ENCODE measurements around the gene SENP8. TPM values are rescaled to one million over a fixed set of nuclear protein-coding genes. Genes with fewer than 3 reads are reported as not detected.
A peak's percentile ranks its signal among the peaks of the same experiment; 100 is the strongest.

Gene SENP8
- total RNA-seq, 1 experiment from 2014 or later, result 6.8 TPM

DNA sequence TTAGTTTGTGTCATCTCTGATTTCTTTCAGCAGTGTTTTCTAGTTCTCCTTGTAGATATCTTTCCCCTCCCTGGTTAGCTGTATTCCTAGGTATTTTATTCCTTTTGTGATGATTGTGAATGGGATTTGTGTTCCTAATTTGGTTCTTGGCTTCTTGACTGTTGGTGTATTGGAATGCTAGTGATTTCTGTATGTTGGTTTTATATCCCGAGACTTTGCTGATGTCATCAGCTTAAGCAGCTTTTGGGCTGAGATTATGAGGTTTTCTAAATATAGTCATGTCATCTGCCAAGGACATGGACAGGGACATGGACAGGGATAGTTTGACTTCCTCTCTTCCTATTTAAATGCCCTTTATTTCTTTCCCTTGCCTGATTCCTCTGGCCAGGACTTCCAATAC is 36.0 kb upstream of the SENP8 start:
- Histone ChIP-seq H3K27ac (ENCODE audit: low read length) (peak overlapping the region; percentile 98), H3K4me1 (ENCODE audit: low read length) (peaks cover 52% of the 10 kb centered on the region), H3K4me3 (ENCODE audit: low read length) (no peak overlapping the region), H3K79me2 (ENCODE audit: low read length) (peaks cover 65% of the 10 kb centered on the region), H3K9me2 (replicated peaks; ENCODE audit: insufficient read depth, low read length) (no peaks in the 10 kb centered on the region), H4K20me1 (ENCODE audit: insufficient read depth, low read depth, low read length) (no peaks in the 10 kb centered on the region), H3K4me2 (ENCODE audit: low read depth, low read length, poor library complexity, severe bottlenecking) (no peak overlapping the region), H2AFZ (ENCODE audit: low read length) (no peak overlapping the region), H3K27me3 (ENCODE audit: low read length) (no peaks in the 10 kb centered on the region), H3K9me3 (ENCODE audit: low read length) (no peaks in the 10 kb centered on the region), H3K36me3 (ENCODE audit: insufficient read depth, low read length) (no peaks in the 10 kb centered on the region), H3K9ac (ENCODE audit: low read length) (no peak overlapping the region)
- DNase-seq, result peak; percentile 40

DNA sequence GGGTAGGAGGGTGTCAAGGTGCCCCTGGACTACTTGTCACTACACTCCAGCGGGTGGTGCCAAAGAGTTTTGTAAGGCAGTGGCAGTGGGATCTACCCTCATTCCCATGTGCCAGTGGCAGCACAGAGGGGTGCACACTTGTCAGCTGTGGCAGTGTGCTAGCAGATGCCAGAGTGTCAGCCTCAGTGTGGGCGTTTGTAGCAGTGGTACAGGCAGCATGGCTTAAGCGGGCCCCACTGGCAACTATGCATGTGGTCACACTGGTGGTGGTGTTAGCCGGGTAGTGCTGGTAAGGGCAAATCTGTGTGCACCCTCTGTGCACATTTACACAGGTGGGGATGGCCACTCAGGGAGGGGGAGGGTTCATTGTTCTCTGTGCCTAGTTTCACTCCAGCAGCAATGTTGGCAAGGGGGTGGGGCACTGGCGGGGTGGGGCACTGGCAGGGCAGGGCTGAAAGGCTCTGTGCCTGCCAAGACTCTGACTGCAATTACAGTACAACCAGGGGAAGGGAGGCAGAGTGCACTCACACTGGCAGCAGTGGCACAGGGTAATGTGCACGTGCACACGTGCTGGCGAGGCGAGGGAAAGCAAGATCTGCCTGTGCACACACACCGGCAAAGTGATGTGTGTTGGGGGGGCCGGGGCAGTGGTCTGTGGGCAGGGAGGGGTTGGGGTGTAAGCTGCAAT is 32.0 kb upstream of the SENP8 start:
- no peak for DNase-seq
- Histone ChIP-seq H3K9me2 (replicated peaks; ENCODE audit: insufficient read depth, low read length) (no peaks in the 10 kb centered on the region), H3K79me2 (ENCODE audit: low read length) (peaks cover 74% of the 10 kb centered on the region), H3K27ac (ENCODE audit: low read length) (no peak overlapping the region; the same call in 1 of the 2 replicates), H4K20me1 (ENCODE audit: insufficient read depth, low read depth, low read length) (no peaks in the 10 kb centered on the region), H3K4me2 (ENCODE audit: low read depth, low read length, poor library complexity, severe bottlenecking) (no peak overlapping the region), H3K4me3 (ENCODE audit: low read length) (no peak overlapping the region), H3K9me3 (ENCODE audit: low read length) (no peaks in the 10 kb centered on the region), H3K4me1 (ENCODE audit: low read length) (peaks cover 43% of the 10 kb centered on the region), H3K9ac (ENCODE audit: low read length) (no peak overlapping the region), H3K27me3 (ENCODE audit: low read length) (no peaks in the 10 kb centered on the region), H2AFZ (ENCODE audit: low read length) (no peak overlapping the region), H3K36me3 (ENCODE audit: insufficient read depth, low read length) (no peaks in the 10 kb centered on the region; the same call in 1 of the 2 replicates)

DNA sequence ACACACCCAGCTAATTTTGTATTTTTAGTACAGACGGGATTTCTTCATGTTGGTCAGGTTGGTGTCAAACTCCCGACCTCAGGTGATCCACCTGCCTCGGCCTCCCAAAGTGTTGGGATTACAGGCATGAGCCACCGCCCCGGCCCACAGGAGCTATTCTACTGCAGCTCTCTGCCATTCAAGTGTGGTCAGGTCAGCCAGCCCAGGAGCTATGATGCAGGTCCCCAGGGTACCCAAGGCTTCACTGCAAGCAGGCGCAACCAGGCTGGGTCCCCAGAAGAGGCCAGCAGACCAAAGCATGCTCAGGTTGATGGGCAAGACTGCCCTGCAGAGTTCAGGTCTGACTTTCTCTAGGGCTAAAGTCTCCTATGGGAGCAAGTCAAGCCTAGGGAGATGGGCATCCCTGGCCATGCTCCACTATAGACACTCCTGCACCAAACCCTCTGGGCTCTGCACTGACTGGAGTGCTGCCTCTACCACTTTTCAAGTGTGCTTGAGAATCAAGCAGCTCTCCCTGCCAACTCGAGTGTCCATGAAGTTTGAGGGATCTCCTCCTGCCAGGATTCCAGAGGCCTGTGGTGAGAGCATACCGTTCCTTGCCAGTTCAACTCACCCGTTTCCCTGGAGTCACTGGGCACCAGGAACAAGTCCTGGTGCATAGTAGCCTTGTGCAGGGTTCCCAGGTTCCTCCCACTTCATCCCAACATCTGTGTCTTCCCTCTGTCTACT is 31.1 kb upstream of the SENP8 start:
- no peak for DNase-seq
- Histone ChIP-seq H3K79me2 (ENCODE audit: low read length) (peaks cover 83% of the 10 kb centered on the region), H3K4me3 (ENCODE audit: low read length) (no peak overlapping the region), H3K9me2 (replicated peaks; ENCODE audit: insufficient read depth, low read length) (no peaks in the 10 kb centered on the region), H3K4me2 (ENCODE audit: low read depth, low read length, poor library complexity, severe bottlenecking) (no peak overlapping the region), H3K9me3 (ENCODE audit: low read length) (no peaks in the 10 kb centered on the region), H4K20me1 (ENCODE audit: insufficient read depth, low read depth, low read length) (no peaks in the 10 kb centered on the region), H3K27ac (ENCODE audit: low read length) (0 out of 2 replicates have a peak overlapping the region, but pooled peaks have one; percentile 1), H2AFZ (ENCODE audit: low read length) (no peak overlapping the region), H3K36me3 (ENCODE audit: insufficient read depth, low read length) (peaks cover 2% of the 10 kb centered on the region; the same call in 1 of the 2 replicates), H3K27me3 (ENCODE audit: low read length) (no peaks in the 10 kb centered on the region), H3K9ac (ENCODE audit: low read length) (no peak overlapping the region), H3K4me1 (ENCODE audit: low read length) (peaks cover 39% of the 10 kb centered on the region)

DNA sequence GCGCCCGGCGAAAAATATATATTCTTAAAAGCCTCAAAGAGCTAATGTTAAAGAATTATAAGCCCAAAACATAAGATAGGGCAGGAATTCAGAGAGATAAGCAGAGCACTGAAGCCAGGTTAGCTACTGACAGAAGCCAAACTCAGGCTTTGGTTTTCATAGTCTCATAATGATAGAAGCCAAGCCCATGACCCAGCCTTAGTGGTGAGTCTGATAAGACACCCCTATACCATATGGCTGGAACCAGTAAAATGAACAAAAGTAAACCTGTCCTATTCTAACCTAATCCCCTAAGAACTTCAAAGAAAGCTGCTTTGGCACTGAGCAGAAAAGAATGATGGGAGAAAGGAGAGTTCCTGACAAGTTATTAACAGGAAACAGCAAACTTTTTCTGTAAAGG is 26.2 kb upstream of the SENP8 start:
- Histone ChIP-seq H3K9me2 (replicated peaks; ENCODE audit: insufficient read depth, low read length) (no peaks in the 10 kb centered on the region), H3K27ac (ENCODE audit: low read length) (peak overlapping the region; percentile 53), H3K9me3 (ENCODE audit: low read length) (no peaks in the 10 kb centered on the region), H3K9ac (ENCODE audit: low read length) (no peak overlapping the region), H2AFZ (ENCODE audit: low read length) (no peak overlapping the region), H3K36me3 (ENCODE audit: insufficient read depth, low read length) (peaks cover 11% of the 10 kb centered on the region; the same call in 1 of the 2 replicates), H3K79me2 (ENCODE audit: low read length) (peaks cover 79% of the 10 kb centered on the region), H3K4me3 (ENCODE audit: low read length) (no peak overlapping the region), H3K4me2 (ENCODE audit: low read depth, low read length, poor library complexity, severe bottlenecking) (no peak overlapping the region), H3K27me3 (ENCODE audit: low read length) (no peaks in the 10 kb centered on the region), H3K4me1 (ENCODE audit: low read length) (peaks cover 43% of the 10 kb centered on the region), H4K20me1 (ENCODE audit: insufficient read depth, low read depth, low read length) (no peaks in the 10 kb centered on the region)
- DNase-seq, result no peak

DNA sequence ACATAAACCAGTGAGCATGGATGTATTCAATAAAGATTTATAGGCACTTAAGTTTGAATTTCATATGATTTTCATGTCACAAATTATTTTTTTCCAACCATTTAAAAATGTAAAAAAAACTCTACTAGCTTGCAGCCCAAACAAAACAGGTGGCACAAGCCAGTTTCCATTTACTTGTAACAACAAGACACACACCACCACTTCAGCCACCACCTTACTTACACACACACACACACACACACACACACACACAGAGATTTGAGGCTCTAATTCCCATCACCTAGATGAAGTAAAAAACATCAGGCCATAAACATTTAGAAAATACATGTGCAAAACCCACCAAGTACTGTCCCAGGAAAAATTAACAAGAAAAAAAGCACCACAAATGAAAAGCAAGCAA is 25.5 kb upstream of the SENP8 start:
- Histone ChIP-seq H3K27ac (ENCODE audit: low read length) (peak overlapping the region; percentile 53), H3K27me3 (ENCODE audit: low read length) (no peaks in the 10 kb centered on the region), H3K4me1 (ENCODE audit: low read length) (peaks cover 38% of the 10 kb centered on the region), H3K9me2 (replicated peaks; ENCODE audit: insufficient read depth, low read length) (no peaks in the 10 kb centered on the region), H4K20me1 (ENCODE audit: insufficient read depth, low read depth, low read length) (no peaks in the 10 kb centered on the region), H3K36me3 (ENCODE audit: insufficient read depth, low read length) (peaks cover 15% of the 10 kb centered on the region; the same call in 1 of the 2 replicates), H3K9ac (ENCODE audit: low read length) (no peak overlapping the region), H3K4me3 (ENCODE audit: low read length) (no peak overlapping the region), H3K79me2 (ENCODE audit: low read length) (peaks cover 78% of the 10 kb centered on the region), H3K4me2 (ENCODE audit: low read depth, low read length, poor library complexity, severe bottlenecking) (no peak overlapping the region), H2AFZ (ENCODE audit: low read length) (no peak overlapping the region), H3K9me3 (ENCODE audit: low read length) (no peaks in the 10 kb centered on the region)
- DNase-seq, result no peak

DNA sequence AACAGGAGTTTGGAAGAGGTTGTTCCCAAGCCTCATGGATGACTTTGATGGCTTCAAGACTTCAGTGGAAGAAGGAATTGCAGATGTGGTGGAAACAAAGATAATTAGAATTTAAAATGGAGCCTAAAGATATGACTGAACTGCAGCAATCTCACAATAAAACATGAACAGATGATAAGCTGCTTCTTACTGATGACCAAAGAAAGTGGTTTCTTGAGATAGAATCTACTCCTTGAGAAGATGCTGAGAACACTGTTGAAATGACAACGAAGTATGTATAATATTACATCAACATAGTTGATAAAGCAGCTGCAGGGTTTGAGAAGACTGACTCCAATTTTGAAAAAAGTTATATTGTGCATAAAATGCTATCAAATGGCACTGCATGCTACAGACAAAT is 21.4 kb upstream of the SENP8 start:
- no peak overlapping the region for H3K4me3 ChIP-seq (ENCODE audit: low read length)
- no peak overlapping the region for H3K27ac ChIP-seq (ENCODE audit: low read length)
- H3K9me3 ChIP-seq (ENCODE audit: low read length), result no peaks in the 10 kb centered on the region
- peaks cover 13% of the 10 kb centered on the region for H3K4me1 ChIP-seq (ENCODE audit: low read length)
- H3K79me2 ChIP-seq (ENCODE audit: low read length), result peaks cover 58% of the 10 kb centered on the region
- no peaks in the 10 kb centered on the region for H3K9me2 ChIP-seq (replicated peaks; ENCODE audit: insufficient read depth, low read length)
- peaks cover 15% of the 10 kb centered on the region; the same call in 1 of the 2 replicates for H3K36me3 ChIP-seq (ENCODE audit: insufficient read depth, low read length)
- no peaks in the 10 kb centered on the region for H4K20me1 ChIP-seq (ENCODE audit: insufficient read depth, low read depth, low read length)
- H3K9ac ChIP-seq (ENCODE audit: low read length), result no peak overlapping the region
- no peaks in the 10 kb centered on the region for H3K27me3 ChIP-seq (ENCODE audit: low read length)
- no peak overlapping the region for H2AFZ ChIP-seq (ENCODE audit: low read length)
- DNase-seq, result peak; percentile 36
- no peak overlapping the region for H3K4me2 ChIP-seq (ENCODE audit: low read depth, low read length, poor library complexity, severe bottlenecking)

DNA sequence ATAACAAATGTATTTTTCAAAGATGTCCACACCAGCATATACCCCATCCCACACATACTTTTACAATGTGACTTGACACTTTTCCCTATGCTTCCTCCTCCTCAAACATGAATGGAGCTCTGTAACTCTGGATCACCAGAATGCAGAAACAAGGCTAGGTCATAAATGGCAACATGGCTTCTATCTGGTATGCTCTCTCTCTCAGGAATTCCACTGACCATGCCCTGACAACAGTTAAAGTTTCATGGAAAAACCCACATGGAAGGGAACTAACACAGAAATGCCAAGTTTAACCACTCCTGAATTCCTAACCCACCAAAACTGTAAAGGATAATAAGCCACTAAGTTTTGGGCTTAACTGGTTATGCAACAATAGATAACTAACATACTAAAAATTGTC is 20.2 kb upstream of the SENP8 start:
- H3K4me1 ChIP-seq (ENCODE audit: low read length), result peaks cover 8% of the 10 kb centered on the region
- H3K36me3 ChIP-seq (ENCODE audit: insufficient read depth, low read length), result peaks cover 11% of the 10 kb centered on the region; the same call in 1 of the 2 replicates
- no peaks in the 10 kb centered on the region for H3K9me2 ChIP-seq (replicated peaks; ENCODE audit: insufficient read depth, low read length)
- no peaks in the 10 kb centered on the region for H3K27me3 ChIP-seq (ENCODE audit: low read length)
- DNase-seq, result no peak
- H3K9ac ChIP-seq (ENCODE audit: low read length), result no peak overlapping the region
- no peak overlapping the region for H3K4me2 ChIP-seq (ENCODE audit: low read depth, low read length, poor library complexity, severe bottlenecking)
- H2AFZ ChIP-seq (ENCODE audit: low read length), result no peak overlapping the region
- H4K20me1 ChIP-seq (ENCODE audit: insufficient read depth, low read depth, low read length), result no peaks in the 10 kb centered on the region
- H3K79me2 ChIP-seq (ENCODE audit: low read length), result peaks cover 53% of the 10 kb centered on the region
- no peak overlapping the region for H3K4me3 ChIP-seq (ENCODE audit: low read length)
- H3K27ac ChIP-seq (ENCODE audit: low read length), result peak overlapping the region; percentile 54; the same call in 1 of the 2 replicates
- no peaks in the 10 kb centered on the region for H3K9me3 ChIP-seq (ENCODE audit: low read length)

DNA sequence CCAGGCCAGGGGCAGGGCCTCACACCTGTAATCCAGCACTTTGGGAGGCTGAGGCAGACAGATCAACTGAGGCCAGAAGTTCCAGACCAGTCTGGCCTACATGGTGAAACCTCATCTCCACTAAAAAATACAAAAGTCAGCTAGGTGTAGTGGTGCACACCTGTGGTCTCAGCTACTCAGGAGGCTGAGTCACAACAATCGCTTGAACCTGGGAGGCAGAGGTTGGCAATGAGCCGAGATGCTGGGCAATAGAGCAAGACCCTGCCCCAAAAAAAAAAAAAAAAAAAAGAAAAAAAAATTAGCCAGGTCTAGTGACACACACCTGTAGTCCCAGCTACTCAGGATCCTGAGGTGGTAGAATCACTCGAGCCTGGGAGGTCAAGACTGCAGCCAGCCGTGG is 19.0 kb upstream of the SENP8 start:
- Histone ChIP-seq H3K27ac (ENCODE audit: low read length) (peak overlapping the region; percentile 6; the same call in 1 of the 2 replicates), H3K9me3 (ENCODE audit: low read length) (no peaks in the 10 kb centered on the region)
- no peak for DNase-seq

More for the DNA sequence above, 19.0 kb upstream of the SENP8 start:
- Histone ChIP-seq H3K9ac (ENCODE audit: low read length) (no peak overlapping the region), H3K4me3 (ENCODE audit: low read length) (no peak overlapping the region), H3K4me1 (ENCODE audit: low read length) (peaks cover 18% of the 10 kb centered on the region), H3K27me3 (ENCODE audit: low read length) (no peaks in the 10 kb centered on the region), H3K4me2 (ENCODE audit: low read depth, low read length, poor library complexity, severe bottlenecking) (no peak overlapping the region), H3K9me2 (replicated peaks; ENCODE audit: insufficient read depth, low read length) (no peaks in the 10 kb centered on the region), H3K79me2 (ENCODE audit: low read length) (peaks cover 56% of the 10 kb centered on the region), H3K36me3 (ENCODE audit: insufficient read depth, low read length) (peaks cover 11% of the 10 kb centered on the region; the same call in 1 of the 2 replicates), H4K20me1 (ENCODE audit: insufficient read depth, low read depth, low read length) (no peaks in the 10 kb centered on the region), H2AFZ (ENCODE audit: low read length) (no peak overlapping the region)
